HG03039 (cell line): ENCODE results near the gene SLC7A8.

ENCODE experiments used
- ATAC-seq: cut with Tn5 transposase; IDR thresholded peaks from one replicate; pipeline ENCODE4 v1.9.1; 2021; ENCODE audit warnings: mild to moderate bottlenecking, moderate library complexity; ENCODE audit not compliant: unreplicated experiment

The SLC7A8 gene

DNA sequence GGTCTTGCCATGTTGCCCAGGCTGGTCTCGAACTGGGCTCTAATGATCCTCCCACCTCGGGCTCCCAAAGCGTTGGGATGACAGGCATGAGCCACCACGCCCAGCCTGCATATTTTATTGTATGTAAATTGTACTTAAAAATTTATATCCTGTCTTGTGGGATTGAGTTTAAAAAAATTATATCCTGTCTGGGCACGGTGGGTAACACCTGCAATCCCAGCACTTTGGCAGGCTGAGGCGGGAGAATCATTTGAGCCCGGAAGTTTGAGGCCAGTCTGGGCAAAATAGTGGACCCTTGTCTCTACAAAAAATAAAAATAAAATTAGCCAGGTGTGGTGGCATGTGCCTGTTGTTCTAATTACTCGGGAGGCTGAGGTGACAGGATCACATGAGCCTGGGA lies 50.5 kb downstream of the SLC7A8 start:
- no peak for ATAC-seq

GRCh38 chr14:23131482-23131881 lies 52.0 kb downstream of the SLC7A8 start:
- ATAC-seq = no peak

DNA sequence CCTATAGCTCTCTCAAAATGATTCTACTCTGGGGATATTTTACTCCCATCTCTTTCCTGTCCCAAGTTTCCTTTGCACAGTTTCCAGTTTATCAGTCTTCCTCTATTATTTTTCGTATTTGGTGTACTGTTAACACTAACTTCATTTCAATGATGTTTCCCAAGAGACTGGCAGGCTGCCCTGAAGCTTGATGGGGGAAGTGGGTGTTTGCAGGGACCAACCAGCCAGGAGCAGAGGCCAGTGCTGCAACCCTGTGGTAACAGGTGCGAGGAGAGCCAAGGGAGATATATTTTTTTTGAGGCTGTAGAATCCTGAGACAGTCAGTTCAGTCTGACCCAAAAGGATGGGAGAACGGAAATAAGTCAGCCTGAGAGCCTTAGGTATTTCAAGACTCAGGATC lies 52.6 kb downstream of the SLC7A8 start:
- ATAC-seq = no peak

GRCh38 chr14:23129759-23130316 lies 53.6 kb downstream of the SLC7A8 start:
- no peak for ATAC-seq

GRCh38 chr14:23128969-23129758 lies 54.3 kb downstream of the SLC7A8 start:
- no peak for ATAC-seq

DNA sequence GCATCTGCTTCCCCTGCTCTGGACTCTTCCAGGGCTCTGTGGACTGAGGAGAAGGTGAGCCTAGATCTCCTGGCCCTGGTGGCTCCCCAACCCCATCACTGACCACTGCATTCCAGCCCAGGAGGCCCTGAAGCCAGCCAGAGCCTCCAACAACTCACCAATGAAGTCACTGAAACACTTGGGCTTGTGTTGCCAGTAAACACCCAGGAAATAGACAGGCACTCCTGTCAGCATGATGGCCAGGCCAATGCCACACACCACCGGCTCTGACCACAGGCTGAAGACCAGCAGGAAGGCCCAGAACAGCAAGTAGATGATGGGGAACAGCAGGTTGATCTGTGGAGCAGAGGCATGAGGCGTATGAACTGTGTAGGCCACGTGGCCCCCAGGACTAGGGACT lies 55.6 kb downstream of the SLC7A8 start:
- ATAC-seq = no peak

- no peak for ATAC-seq
Observed at GRCh38 chr14:23126548-23127278, 56.7 kb downstream of the SLC7A8 start.

- ATAC-seq = no peak
Observed at GRCh38 chr14:23125933-23126524, 57.4 kb downstream of the SLC7A8 start.

- ATAC-seq = no peak
Observed at GRCh38 chr14:23125011-23125410, 58.4 kb downstream of the SLC7A8 start.

- ATAC-seq = no peak
Observed at GRCh38 chr14:23124337-23124954, 59.0 kb downstream of the SLC7A8 start.

DNA sequence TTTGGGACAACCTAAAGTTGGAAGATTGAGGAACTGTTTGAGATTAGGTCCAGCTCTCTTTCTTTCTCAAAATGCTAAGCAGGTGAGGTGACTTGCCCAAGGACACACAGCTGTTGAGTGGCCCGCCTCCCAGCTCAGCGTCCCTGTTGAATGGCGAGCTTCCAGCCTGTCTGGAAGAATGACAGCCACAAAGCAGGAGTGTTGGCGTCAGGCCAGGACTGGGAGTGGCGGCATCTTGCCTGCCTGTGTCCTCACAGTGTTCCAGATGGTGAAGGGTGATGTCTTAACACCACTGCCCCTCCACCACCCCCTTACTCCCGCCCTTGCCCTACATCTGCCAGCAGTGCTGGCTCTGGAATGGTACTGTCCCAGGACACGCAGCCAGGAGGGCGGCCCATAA lies 60.0 kb downstream of the SLC7A8 start:
- ATAC-seq = no peak

GRCh38 chr14:23122086-23122485 lies 61.4 kb downstream of the SLC7A8 start:
- ATAC-seq = no peak

DNA sequence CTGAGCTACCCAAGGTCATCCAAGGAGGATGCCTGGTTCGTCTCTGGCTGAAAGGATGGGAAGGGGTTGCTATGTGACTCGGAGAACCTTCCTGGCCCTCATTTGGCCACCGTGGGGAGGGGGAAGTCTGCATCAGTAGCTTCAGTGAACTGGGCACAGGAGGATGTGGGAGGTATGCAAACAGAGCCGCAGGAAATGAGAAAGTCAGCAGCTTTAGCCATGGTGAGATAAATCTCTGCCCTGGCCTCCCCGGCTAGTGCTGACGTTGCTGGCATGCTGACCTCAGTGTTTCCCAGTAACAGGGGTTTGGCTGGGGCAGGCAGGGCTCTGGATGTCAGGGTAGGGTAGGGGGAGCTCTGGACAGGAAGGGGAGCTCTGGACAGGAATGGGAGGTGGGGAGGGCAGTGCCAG lies 62.1 kb downstream of the SLC7A8 start:
- ATAC-seq = no peak

DNA sequence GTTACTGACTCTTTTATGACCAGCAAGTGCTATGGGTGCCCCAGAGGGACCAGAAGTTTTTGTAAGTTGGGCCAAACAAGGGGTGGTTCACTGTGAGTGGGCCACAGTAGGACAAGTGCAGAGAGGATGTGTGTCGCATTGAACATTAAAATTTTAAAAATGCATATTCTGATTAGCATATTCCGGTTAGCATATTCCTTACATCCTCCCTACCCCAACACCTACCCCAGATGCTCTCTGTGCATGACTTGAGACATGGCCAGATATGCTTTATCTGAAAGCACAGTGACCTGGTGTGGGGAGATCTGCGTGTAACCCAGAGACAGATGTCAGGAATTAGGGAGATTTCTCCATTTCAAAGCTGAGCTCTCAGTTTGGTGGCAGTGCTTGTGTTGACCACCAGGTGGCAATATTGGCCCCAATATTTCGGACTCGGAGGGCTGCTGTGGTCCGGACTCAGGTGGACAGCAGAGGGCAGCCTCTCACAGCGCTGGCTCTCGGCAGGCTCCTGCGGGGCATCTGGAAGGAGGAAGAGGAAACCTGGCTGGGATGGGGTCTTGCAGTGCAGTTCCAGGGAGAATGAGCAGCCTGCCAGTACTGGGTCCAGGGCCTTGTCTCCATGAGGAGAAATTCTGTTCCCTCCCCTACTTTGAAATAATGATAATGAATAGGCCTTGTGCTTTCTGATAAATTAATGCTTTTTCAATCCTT lies 62.8 kb downstream of the SLC7A8 start:
- peak; percentile 74 for ATAC-seq

DNA sequence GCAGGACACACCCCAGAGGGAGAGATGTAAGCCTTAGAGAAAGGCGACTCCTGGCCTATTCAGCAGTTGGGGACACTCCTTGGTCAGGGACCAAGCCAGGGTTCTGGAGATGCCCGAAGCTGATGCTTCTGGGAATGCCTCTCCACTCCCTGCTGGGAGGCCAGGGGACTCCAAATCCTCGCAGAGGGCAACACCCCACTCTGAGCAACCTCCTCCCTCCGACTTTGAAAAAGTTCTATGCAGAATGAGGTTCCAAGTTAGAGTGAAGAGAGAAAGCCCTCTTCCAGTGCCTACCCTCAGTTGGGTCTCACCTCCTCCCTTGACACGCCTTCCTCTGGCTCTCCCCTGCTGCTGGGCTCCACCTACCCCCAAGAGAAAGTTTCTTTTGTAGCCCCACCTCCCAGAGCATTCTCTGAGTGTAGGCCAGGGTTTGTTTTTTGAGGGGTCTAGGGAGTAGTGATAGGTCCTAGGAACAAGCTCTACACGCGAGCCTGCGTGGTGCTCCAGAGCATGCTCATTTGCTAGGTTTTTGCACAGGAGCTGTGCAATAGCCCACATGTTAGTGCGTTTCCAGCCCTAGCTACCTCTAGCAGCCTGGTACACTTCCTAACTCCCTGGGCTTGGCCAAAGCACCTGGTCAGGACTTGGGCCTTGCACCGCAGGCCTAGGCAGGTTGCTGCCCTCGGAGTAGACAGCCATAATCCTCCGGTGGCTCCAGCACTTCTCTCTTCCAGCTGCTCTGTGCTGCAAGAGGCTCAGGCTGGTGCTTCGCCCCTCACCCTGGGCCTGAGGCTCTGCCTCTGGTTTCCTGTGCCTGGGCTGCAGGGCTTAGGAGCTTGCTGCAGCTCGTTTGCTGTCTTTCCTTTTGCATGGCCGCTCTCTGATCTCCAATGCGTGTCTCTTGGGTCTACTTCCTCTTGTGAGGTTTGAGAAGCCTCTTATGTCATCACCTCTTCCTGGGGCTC lies 63.8 kb downstream of the SLC7A8 start:
- ATAC-seq = no peak

GRCh38 chr14:23118506-23119362 lies 64.7 kb downstream of the SLC7A8 start, which contains the start of gene CEBPE:
TSS of gene CEBPE (minus strand) at chr14:23119255. CDS start at chr14:23119091, 164 bp downstream.
- ATAC-seq = no peak

DNA sequence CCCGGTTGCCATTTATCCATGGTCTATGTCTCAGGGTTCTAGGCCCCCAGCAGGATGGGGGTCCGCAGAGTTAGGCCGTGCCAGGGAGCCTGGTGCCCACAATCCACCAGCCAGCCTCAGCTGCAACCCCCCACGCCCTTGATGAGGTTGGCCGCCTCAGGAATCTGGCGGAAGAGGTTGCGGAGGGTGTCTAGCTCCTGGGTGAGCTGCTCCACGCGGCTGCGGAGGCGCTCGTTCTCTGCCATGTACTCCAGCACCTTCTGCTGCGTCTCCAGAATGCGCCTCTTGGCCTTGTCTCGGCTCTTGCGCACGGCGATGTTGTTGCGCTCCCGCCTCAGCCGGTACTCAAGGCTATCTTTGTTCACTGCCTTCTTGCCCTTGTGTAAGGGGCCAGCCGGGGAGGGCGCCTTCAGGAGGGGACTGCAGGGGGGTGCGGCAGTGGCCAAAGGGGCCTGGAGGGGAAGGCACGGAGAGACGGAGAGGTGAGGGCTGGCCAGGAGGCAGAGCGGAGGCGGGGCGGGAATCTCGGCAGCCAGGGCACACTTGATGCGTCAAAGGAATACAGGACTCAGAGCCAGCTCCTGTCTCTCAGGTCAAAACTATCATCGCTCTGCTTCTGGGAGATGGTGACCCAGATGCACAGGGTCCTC lies 66.0 kb downstream of the SLC7A8 start:
- ATAC-seq = no peak

DNA sequence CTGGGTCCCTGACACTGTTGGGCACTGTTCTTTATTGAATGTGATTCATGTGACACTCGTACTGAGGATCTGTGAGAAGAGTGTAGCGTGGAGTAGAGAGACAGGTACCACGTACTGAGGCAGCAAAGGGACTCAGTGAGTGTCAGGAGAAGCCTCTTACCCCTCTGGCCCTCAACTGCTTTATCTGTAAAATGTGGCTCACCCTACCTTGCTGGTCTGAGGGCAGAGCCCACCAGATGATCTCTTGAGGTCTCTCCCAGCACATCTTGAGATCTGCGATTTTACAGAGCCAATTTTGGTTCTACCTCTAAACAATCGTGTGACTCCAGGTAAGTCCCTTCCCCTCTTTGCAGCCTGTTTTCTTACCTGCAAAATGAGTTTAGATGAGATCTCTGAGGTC lies 67.5 kb downstream of the SLC7A8 start:
- ATAC-seq = no peak
